Loucy (cell line): ENCODE data around the gene PCNP.

Experiments
- CTCF ChIP-seq: fragments of 200-600 bp; sonication (generic); conservative IDR thresholded peaks from 2 replicates; pipeline ENCODE4 v1.5.1; 2014; ENCODE audit warnings: mild to moderate bottlenecking, antibody characterized with exemption, low read length
- EZH2phosphoT487 ChIP-seq: fragments of 200-600 bp; IDR thresholded peaks from 2 replicates; pipeline ENCODE4 v1.6.1; 2018; ENCODE audit warnings: antibody characterized with exemption, mild to moderate bottlenecking, moderate library complexity, borderline replicate concordance

- TF ChIP-seq CTCF (no peak), EZH2phosphoT487 (no peak)
These were observed 12.2 kb upstream of the PCNP start, which contains the start of gene TRMT10C for GRCh38 chr3:101561630-101562328.
